ENCODE measurements around the gene HAO2.

The HAO2 gene

DNA sequence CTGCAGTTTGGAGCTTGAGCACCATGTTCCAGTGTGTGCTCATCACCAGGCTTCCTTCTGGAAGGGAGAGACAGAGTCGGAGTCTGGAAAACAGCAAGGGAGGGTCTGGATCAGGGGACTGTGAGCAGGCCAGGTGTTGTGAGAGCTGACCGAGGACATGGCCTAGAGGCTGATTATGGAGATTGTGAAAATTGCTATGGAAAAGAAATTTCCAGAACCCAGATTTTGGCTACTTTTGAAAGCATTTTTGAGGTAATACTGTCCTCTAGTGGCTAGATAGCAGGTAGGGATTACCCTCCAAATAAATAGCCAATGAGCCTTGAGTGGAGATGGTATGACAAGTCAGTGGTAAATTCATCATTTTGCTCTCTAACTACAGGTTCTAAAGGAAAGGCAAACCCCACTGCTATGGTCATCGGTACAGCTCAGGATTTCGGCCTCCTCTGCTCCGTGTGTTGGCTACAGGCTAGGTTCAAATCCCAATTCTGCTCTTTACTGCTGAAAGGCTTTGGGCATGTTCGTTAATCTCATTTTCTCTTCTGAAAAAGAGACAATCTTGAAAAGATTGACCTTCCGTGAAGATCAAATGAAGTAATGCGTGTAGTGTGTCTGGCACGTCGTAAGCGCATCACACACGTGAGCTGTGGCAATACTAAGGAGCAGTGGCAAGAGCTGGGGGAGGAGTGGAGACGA, 1.0 kb upstream of the HAO2 start:
- H3K4me3 ChIP-seq = no peak overlapping the region
- TF ChIP-seq, protein P1, sequence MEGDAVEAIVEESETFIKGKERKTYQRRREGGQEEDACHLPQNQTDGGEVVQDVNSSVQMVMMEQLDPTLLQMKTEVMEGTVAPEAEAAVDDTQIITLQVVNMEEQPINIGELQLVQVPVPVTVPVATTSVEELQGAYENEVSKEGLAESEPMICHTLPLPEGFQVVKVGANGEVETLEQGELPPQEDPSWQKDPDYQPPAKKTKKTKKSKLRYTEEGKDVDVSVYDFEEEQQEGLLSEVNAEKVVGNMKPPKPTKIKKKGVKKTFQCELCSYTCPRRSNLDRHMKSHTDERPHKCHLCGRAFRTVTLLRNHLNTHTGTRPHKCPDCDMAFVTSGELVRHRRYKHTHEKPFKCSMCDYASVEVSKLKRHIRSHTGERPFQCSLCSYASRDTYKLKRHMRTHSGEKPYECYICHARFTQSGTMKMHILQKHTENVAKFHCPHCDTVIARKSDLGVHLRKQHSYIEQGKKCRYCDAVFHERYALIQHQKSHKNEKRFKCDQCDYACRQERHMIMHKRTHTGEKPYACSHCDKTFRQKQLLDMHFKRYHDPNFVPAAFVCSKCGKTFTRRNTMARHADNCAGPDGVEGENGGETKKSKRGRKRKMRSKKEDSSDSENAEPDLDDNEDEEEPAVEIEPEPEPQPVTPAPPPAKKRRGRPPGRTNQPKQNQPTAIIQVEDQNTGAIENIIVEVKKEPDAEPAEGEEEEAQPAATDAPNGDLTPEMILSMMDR (IDR thresholded peaks at IDR 0.05) = peak; percentile 70
- DNase-seq (ENCODE audit: low spot score) = no peak
- H3K27ac ChIP-seq = no peak overlapping the region

DNA sequence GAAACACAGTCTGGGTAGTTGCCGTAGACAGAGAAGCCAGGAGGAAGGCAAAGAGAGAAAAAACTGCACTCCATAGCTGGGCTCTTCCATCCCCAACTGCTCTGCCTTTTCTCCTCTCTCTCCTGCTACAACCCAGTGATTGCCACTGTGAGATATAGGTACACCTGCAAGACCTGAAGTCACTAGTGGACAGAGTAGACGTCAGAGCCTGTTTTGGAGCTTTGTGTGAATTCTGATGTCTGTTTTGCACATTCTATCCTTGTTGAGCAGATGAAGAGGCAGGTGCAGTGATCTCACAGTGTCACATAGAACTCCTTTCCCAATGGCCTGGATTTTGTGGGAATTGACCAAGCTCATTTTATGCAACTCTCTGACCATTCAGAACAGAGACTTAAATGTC, 2.2 kb downstream of the HAO2 start:
- H3K27ac ChIP-seq = no peak overlapping the region
- TF ChIP-seq, protein P1 (IDR thresholded peaks at IDR 0.05) = no peak

GRCh38 chr1:119371815-119372214, 3.2 kb downstream of the HAO2 start:
- no peak overlapping the region for H3K27ac ChIP-seq
- DNase-seq (ENCODE audit: low spot score) = no peak
- TF ChIP-seq, protein P1 (IDR thresholded peaks at IDR 0.05) = no peak
- H3K4me3 ChIP-seq = no peak overlapping the region

More for the DNA sequence above, 2.2 kb downstream of the HAO2 start:
- DNase-seq (ENCODE audit: low spot score) = no peak
- H3K4me3 ChIP-seq = no peak overlapping the region

DNA sequence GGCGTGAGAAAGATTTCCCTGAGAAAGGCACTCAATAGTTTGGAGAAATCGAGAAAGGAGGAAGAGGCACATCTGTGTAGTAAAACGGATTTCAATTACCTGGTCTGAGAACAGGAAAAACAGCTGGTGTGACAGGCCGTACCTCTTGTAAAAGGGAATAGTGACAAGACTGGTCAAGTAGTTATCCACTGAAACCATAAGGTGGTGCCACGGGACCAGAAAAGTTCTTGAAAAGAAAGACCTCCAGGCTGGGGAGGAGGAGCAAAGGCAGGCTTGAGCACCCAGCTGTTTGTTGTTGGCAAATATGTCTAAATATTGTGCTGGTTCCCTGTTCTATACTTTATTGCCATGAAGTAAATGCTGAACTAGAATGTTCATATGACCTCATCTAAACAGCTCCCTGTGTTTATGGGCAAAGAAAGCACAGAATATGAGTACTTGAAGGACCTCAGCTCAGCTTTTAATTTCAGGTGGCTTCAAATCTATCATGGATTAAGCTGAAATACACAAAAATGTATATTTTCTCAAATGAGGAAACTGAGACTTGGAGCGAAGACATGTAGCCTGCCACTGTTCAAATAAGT, 4.0 kb downstream of the HAO2 start:
- TF ChIP-seq, protein P1 (IDR thresholded peaks at IDR 0.05) = no peak
- H3K4me3 ChIP-seq = no peak overlapping the region
- H3K27ac ChIP-seq = no peak overlapping the region
- DNase-seq (ENCODE audit: low spot score) = no peak

DNA sequence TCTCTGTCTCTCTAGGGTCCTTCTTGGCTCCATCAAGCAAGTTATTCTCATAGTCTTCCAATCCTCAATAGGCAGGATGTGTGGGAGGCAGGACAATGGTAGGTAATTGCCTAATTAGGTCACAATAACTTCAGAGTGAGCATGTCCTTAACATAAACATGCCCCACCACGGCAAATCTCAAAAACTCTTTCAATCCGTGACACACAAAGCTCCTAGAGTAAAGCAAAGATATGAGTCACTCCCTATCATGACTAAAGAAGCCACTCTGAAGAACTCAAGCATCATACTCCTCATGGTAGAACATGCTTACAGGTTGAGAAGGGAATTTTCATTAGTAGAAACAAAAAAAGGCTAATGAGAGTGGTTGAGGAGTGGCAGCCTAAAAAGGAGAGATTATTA, 4.9 kb downstream of the HAO2 start:
- no peak for DNase-seq (ENCODE audit: low spot score)
- Histone ChIP-seq H3K27ac (no peak overlapping the region), H3K4me3 (no peak overlapping the region)
- TF ChIP-seq, protein P1 (IDR thresholded peaks at IDR 0.05) = no peak

GRCh38 chr1:119374208-119374874, 5.8 kb downstream of the HAO2 start:
- DNase-seq (ENCODE audit: low spot score) = no peak
- Histone ChIP-seq H3K4me3 (no peak overlapping the region), H3K27ac (no peak overlapping the region)
- TF ChIP-seq, protein P1 (IDR thresholded peaks at IDR 0.05) = no peak

Measured in coronary artery (tissue), 2 donors.